ENCODE results near the gene RAB32.

DNA sequence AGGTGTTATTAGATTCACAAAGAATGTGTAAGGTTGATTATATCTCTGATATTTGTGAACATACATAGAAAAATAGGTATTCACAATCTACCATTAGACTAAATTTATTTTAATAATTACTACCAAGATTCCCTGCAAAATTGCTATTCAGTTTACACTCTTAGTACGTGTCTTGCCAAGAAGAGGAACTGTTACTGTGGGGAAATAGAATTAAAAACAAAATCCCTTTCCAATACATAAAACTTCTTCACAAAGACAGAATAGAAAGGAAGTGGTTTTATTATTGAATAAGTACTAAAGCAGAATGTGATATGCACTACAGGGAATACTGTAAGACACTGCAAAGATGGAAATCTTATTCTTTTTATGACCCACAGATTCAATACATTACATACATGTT lies 17.0 kb downstream of the RAB32 start:
- TF ChIP-seq MXI1 (IDR thresholded peaks at IDR 0.05; ENCODE audit: low read depth, low read length) (no peak), POLR2AphosphoS5 (IDR thresholded peaks at IDR 0.05; ENCODE audit: low read depth, low read length) (no peak), CHD2 (IDR thresholded peaks at IDR 0.05; ENCODE audit: low read length, partially characterized antibody) (no peak), EZH2phosphoT487 (IDR thresholded peaks at IDR 0.05; ENCODE audit: borderline replicate concordance, low read depth) (no peak), RCOR1 (IDR thresholded peaks at IDR 0.05; ENCODE audit: low read length) (no peak), TCF12 (IDR thresholded peaks at IDR 0.05) (no peak), FOSL2 (IDR thresholded peaks at IDR 0.05; ENCODE audit: borderline replicate concordance, low read depth) (no peak), FOXM1 (IDR thresholded peaks at IDR 0.05; ENCODE audit: low read depth) (no peak), JUND (IDR thresholded peaks at IDR 0.05) (no peak), SIN3A (IDR thresholded peaks at IDR 0.05; ENCODE audit: borderline replicate concordance, low read depth, low read length) (no peak), EP300 (IDR thresholded peaks at IDR 0.05; ENCODE audit: borderline replicate concordance in 1 of 2, low read depth in 1 of 2, low read length in 1 of 2) (no peak)
- TF ChIP-seq, protein P1, sequence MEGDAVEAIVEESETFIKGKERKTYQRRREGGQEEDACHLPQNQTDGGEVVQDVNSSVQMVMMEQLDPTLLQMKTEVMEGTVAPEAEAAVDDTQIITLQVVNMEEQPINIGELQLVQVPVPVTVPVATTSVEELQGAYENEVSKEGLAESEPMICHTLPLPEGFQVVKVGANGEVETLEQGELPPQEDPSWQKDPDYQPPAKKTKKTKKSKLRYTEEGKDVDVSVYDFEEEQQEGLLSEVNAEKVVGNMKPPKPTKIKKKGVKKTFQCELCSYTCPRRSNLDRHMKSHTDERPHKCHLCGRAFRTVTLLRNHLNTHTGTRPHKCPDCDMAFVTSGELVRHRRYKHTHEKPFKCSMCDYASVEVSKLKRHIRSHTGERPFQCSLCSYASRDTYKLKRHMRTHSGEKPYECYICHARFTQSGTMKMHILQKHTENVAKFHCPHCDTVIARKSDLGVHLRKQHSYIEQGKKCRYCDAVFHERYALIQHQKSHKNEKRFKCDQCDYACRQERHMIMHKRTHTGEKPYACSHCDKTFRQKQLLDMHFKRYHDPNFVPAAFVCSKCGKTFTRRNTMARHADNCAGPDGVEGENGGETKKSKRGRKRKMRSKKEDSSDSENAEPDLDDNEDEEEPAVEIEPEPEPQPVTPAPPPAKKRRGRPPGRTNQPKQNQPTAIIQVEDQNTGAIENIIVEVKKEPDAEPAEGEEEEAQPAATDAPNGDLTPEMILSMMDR (IDR thresholded peaks at IDR 0.05) = no peak
